Keratinocyte (primary cell): ENCODE results near the gene SREBF1.

ENCODE experiments used
- EZH2 ChIP-seq: IDR thresholded peaks from one replicate; pipeline ENCODE4 v1.6.1; 2012; ENCODE audit warnings: inconsistent platforms, mild to moderate bottlenecking, low read length, moderate library complexity
- TF ChIP-seq, protein P1 (sequence below), 3 experiments: IDR thresholded peaks in 1 of 3; conservative IDR thresholded peaks in 1 of 3; optimal IDR thresholded peaks in 1 of 3; 2 replicates in 2 of 3; 3 replicates in 1 of 3; pipeline versions ENCODE3 to v1.5.1; 2011; ENCODE audit warnings: low read length in 3 of 3, mild to moderate bottlenecking in 3 of 3, moderate library complexity in 2 of 3, control low read depth in 1 of 3, inconsistent platforms in 1 of 3; ENCODE audit not compliant: insufficient read depth in 2 of 3; ENCODE audit errors: extremely low read depth in 1 of 3

GRCh38 chr17:17866897-17867296, 30.1 kb upstream of the SREBF1 start:
- TF ChIP-seq, protein P1, sequence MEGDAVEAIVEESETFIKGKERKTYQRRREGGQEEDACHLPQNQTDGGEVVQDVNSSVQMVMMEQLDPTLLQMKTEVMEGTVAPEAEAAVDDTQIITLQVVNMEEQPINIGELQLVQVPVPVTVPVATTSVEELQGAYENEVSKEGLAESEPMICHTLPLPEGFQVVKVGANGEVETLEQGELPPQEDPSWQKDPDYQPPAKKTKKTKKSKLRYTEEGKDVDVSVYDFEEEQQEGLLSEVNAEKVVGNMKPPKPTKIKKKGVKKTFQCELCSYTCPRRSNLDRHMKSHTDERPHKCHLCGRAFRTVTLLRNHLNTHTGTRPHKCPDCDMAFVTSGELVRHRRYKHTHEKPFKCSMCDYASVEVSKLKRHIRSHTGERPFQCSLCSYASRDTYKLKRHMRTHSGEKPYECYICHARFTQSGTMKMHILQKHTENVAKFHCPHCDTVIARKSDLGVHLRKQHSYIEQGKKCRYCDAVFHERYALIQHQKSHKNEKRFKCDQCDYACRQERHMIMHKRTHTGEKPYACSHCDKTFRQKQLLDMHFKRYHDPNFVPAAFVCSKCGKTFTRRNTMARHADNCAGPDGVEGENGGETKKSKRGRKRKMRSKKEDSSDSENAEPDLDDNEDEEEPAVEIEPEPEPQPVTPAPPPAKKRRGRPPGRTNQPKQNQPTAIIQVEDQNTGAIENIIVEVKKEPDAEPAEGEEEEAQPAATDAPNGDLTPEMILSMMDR (optimal IDR thresholded peaks at IDR 0.05 in 1 of 3, IDR thresholded peaks at IDR 0.05 in 1 of 3, conservative IDR thresholded peaks at IDR 0.05 in 1 of 3; ENCODE audit: extremely low read depth in 1 of 3, insufficient read depth in 2 of 3, low read length in 3 of 3) = no peak
- no peak for TF ChIP-seq EZH2
